Breast epithelium (tissue), 3 donors: ENCODE data around the gene GAD2.

Source experiments
- POLR2A ChIP-seq: fragments of 450-650 bp; IDR thresholded peaks from one replicate; pipeline ENCODE4 v1.6.1; 2016; ENCODE audit warnings: antibody characterized with exemption, mild to moderate bottlenecking, moderate library complexity
- POLR2AphosphoS5 ChIP-seq, 3 donors: sonication (generic); formaldehyde crosslinking; IDR thresholded peaks; one replicate each; pipeline ENCODE4 v1.6.1; 2017; ENCODE audit warnings: antibody characterized with exemption in 3 of 3
- TF ChIP-seq, protein P1 (sequence below), 3 donors: fragments of 450-650 bp; IDR thresholded peaks; one replicate each; pipeline ENCODE4 v1.5.1; 2016 to 2017; ENCODE audit warnings: antibody characterized with exemption in 3 of 3, mild to moderate bottlenecking in 3 of 3, moderate library complexity in 3 of 3

GRCh38 chr10:26327811-26328210 lies 111.2 kb downstream of the GAD2 start:
- TF ChIP-seq POLR2AphosphoS5 (IDR thresholded peaks at IDR 0.05) (no peak), POLR2A (no peak)
- TF ChIP-seq, protein P1, sequence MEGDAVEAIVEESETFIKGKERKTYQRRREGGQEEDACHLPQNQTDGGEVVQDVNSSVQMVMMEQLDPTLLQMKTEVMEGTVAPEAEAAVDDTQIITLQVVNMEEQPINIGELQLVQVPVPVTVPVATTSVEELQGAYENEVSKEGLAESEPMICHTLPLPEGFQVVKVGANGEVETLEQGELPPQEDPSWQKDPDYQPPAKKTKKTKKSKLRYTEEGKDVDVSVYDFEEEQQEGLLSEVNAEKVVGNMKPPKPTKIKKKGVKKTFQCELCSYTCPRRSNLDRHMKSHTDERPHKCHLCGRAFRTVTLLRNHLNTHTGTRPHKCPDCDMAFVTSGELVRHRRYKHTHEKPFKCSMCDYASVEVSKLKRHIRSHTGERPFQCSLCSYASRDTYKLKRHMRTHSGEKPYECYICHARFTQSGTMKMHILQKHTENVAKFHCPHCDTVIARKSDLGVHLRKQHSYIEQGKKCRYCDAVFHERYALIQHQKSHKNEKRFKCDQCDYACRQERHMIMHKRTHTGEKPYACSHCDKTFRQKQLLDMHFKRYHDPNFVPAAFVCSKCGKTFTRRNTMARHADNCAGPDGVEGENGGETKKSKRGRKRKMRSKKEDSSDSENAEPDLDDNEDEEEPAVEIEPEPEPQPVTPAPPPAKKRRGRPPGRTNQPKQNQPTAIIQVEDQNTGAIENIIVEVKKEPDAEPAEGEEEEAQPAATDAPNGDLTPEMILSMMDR (IDR thresholded peaks at IDR 0.05), result no peak
